Hematopoietic multipotent progenitor cell treated with erythropoietin and hydrocortisone succinate and interleukin-3 and kit ligand, for 6 days (in vitro differentiated cells): ENCODE results near the gene GNAI1.
"Not testable (repeated sequence)": the region's sequence is repeated elsewhere in the genome, so short reads cannot be mapped to it uniquely, and the experiment has no call there.

ENCODE experiments used
- DNase-seq: peaks from one replicate; pipeline ENCODE4 v3.0.0-alpha.2; 2015

GNAI1 gene

GRCh38 chr7:80133361-80134114, 1.1 kb upstream of the GNAI1 start:
- peak; percentile 31 for DNase-seq

- no peak for DNase-seq
Measured at GRCh38 chr7:80134115-80134535, 506 bp upstream of the GNAI1 start.

- peak; percentile 29 for DNase-seq
Measured at GRCh38 chr7:80135309-80136104, 876 bp downstream of the GNAI1 start.

- DNase-seq, result no peak
Measured at GRCh38 chr7:80136261-80137055, 1.8 kb downstream of the GNAI1 start.

- no peak for DNase-seq
Measured at GRCh38 chr7:80137410-80137809, 2.8 kb downstream of the GNAI1 start.

GRCh38 chr7:80139236-80139635, 4.6 kb downstream of the GNAI1 start:
- no peak for DNase-seq

- DNase-seq, result no peak
Measured at GRCh38 chr7:80140388-80140787, 5.8 kb downstream of the GNAI1 start.

GRCh38 chr7:80141376-80141775, 6.7 kb downstream of the GNAI1 start:
- peak; percentile 50 for DNase-seq

GRCh38 chr7:80142853-80143580, 8.4 kb downstream of the GNAI1 start:
- DNase-seq, result no peak

GRCh38 chr7:80145780-80146422, 11.3 kb downstream of the GNAI1 start:
- no peak for DNase-seq

- DNase-seq, result no peak
Measured at GRCh38 chr7:80146545-80147182, 12.0 kb downstream of the GNAI1 start.

GRCh38 chr7:80147543-80148391, 13.1 kb downstream of the GNAI1 start:
- DNase-seq, result no peak

GRCh38 chr7:80150611-80151273, 16.1 kb downstream of the GNAI1 start:
- DNase-seq, result no peak

- peak; percentile 63 for DNase-seq
Measured at GRCh38 chr7:80151274-80151665, 16.6 kb downstream of the GNAI1 start.

- no peak for DNase-seq
Measured at GRCh38 chr7:80153446-80153845, 18.8 kb downstream of the GNAI1 start.

- no peak for DNase-seq
Measured at GRCh38 chr7:80154656-80155333, 20.2 kb downstream of the GNAI1 start.

GRCh38 chr7:80155374-80155773, 20.7 kb downstream of the GNAI1 start:
- no peak for DNase-seq

GRCh38 chr7:80157770-80158169, 23.1 kb downstream of the GNAI1 start:
- DNase-seq, result not testable (repeated sequence)

GRCh38 chr7:80159802-80160201, 25.2 kb downstream of the GNAI1 start:
- no peak for DNase-seq
